GM12891 (cell line): ENCODE measurements around the gene KLF1.

Experiments
- POLR2A ChIP-seq: IDR thresholded peaks from 2 replicates; pipeline ENCODE4 v1.6.1; 2011; ENCODE audit warnings: low read depth, low read length, control low read depth
- POLR2AphosphoS5 ChIP-seq: IDR thresholded peaks from 2 replicates; pipeline ENCODE4 v1.6.1; 2011; ENCODE audit warnings: low read depth, low read length, control low read depth
- POU2F2 ChIP-seq: IDR thresholded peaks from 2 replicates; pipeline ENCODE4 v1.6.1; 2011; ENCODE audit warnings: low read depth, mild to moderate bottlenecking, control low read depth, low read length, moderate library complexity
- SPI1 ChIP-seq: IDR thresholded peaks from 2 replicates; pipeline ENCODE4 v1.6.1; 2011; ENCODE audit warnings: low read depth, low read length, control low read depth
- TAF1 ChIP-seq: IDR thresholded peaks from 2 replicates; pipeline ENCODE4 v1.6.1; 2011; ENCODE audit warnings: low read depth, low read length, control low read depth

DNA sequence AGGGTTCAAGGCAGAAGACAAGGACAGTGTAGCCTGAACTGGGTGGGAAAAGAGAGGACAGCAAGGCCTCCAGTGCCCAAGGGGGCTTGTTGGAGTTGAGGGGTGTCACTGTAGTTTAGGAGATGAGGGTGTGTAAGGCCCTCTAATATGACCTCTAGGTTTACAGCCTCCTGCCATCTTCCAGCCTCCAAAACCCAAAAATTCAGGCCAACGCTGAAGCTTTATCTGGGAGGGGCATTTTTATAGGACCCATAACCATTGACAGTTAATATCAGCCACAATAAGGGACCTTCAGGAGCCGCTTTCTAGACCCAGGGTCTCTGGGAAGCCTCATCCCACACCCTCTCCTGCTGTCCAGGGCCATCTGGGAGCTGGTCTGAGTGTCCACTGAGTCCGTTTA lies 2.8 kb downstream of the KLF1 start:
- no peak for TF ChIP-seq POLR2A
- TF ChIP-seq TAF1, result no peak
- TF ChIP-seq SPI1, result no peak
- TF ChIP-seq POLR2AphosphoS5, result no peak
- TF ChIP-seq POU2F2, result no peak
